ENCODE measurements around the gene STMN3.

Gene STMN3

GRCh38 chr20:63657937-63658748 is 4.9 kb upstream of the STMN3 start, which contains the start of gene RTEL1 (continued):
- TF ChIP-seq KLF9 (tag by site-specific recombination; IDR thresholded peaks at IDR 0.05; ENCODE audit: low read depth), result peak; percentile 73
- TF ChIP-seq BCL11A (tag by site-specific recombination; IDR thresholded peaks at IDR 0.05; ENCODE audit: low read depth), result peak; percentile 60; the same call in 1 of the 2 replicates
- TF ChIP-seq ZNF830 (tag by site-specific recombination; IDR thresholded peaks at IDR 0.05; ENCODE audit: low read depth), result no peak
- TF ChIP-seq, protein P1, sequence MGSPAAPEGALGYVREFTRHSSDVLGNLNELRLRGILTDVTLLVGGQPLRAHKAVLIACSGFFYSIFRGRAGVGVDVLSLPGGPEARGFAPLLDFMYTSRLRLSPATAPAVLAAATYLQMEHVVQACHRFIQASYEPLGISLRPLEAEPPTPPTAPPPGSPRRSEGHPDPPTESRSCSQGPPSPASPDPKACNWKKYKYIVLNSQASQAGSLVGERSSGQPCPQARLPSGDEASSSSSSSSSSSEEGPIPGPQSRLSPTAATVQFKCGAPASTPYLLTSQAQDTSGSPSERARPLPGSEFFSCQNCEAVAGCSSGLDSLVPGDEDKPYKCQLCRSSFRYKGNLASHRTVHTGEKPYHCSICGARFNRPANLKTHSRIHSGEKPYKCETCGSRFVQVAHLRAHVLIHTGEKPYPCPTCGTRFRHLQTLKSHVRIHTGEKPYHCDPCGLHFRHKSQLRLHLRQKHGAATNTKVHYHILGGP (tag by site-specific recombination; IDR thresholded peaks at IDR 0.05), result peak; percentile 25
- no peak for TF ChIP-seq ZNF202 (tag by site-specific recombination; IDR thresholded peaks at IDR 0.05; ENCODE audit: borderline replicate concordance)
- TF ChIP-seq, protein P2, sequence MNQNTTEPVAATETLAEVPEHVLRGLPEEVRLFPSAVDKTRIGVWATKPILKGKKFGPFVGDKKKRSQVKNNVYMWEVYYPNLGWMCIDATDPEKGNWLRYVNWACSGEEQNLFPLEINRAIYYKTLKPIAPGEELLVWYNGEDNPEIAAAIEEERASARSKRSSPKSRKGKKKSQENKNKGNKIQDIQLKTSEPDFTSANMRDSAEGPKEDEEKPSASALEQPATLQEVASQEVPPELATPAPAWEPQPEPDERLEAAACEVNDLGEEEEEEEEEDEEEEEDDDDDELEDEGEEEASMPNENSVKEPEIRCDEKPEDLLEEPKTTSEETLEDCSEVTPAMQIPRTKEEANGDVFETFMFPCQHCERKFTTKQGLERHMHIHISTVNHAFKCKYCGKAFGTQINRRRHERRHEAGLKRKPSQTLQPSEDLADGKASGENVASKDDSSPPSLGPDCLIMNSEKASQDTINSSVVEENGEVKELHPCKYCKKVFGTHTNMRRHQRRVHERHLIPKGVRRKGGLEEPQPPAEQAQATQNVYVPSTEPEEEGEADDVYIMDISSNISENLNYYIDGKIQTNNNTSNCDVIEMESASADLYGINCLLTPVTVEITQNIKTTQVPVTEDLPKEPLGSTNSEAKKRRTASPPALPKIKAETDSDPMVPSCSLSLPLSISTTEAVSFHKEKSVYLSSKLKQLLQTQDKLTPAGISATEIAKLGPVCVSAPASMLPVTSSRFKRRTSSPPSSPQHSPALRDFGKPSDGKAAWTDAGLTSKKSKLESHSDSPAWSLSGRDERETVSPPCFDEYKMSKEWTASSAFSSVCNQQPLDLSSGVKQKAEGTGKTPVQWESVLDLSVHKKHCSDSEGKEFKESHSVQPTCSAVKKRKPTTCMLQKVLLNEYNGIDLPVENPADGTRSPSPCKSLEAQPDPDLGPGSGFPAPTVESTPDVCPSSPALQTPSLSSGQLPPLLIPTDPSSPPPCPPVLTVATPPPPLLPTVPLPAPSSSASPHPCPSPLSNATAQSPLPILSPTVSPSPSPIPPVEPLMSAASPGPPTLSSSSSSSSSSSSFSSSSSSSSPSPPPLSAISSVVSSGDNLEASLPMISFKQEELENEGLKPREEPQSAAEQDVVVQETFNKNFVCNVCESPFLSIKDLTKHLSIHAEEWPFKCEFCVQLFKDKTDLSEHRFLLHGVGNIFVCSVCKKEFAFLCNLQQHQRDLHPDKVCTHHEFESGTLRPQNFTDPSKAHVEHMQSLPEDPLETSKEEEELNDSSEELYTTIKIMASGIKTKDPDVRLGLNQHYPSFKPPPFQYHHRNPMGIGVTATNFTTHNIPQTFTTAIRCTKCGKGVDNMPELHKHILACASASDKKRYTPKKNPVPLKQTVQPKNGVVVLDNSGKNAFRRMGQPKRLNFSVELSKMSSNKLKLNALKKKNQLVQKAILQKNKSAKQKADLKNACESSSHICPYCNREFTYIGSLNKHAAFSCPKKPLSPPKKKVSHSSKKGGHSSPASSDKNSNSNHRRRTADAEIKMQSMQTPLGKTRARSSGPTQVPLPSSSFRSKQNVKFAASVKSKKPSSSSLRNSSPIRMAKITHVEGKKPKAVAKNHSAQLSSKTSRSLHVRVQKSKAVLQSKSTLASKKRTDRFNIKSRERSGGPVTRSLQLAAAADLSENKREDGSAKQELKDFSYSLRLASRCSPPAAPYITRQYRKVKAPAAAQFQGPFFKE (tag by site-specific recombination; IDR thresholded peaks at IDR 0.05; ENCODE audit: borderline replicate concordance), result no peak
- TF ChIP-seq PRDM6 (tag by site-specific recombination; IDR thresholded peaks at IDR 0.05), result no peak
- TF ChIP-seq ZNF146 (tag by site-specific recombination; IDR thresholded peaks at IDR 0.05), result peak; percentile 50; the same call in 1 of the 2 replicates
- TF ChIP-seq ZNF623 (tag by site-specific recombination; IDR thresholded peaks at IDR 0.05), result peak; percentile 52
- TF ChIP-seq ZNF292 (tag by site-specific recombination; IDR thresholded peaks at IDR 0.05; ENCODE audit: borderline replicate concordance, low read depth), result no peak
- TF ChIP-seq WT1 (tag by site-specific recombination; IDR thresholded peaks at IDR 0.05), result peak; percentile 26; the same call in 1 of the 2 replicates
- TF ChIP-seq ZNF624 (tag by site-specific recombination; IDR thresholded peaks at IDR 0.05), result no peak
- no peak for TF ChIP-seq HIC1 (tag by site-specific recombination; IDR thresholded peaks at IDR 0.05)
- peak; percentile 99 for TF ChIP-seq ZNF335 (tag by site-specific recombination; conservative IDR thresholded peaks at IDR 0.05)
- TF ChIP-seq HOXC10 (CRISPR knock-in tag; IDR thresholded peaks at IDR 0.05), result no peak
- TF ChIP-seq ZNF175 (tag by site-specific recombination; IDR thresholded peaks at IDR 0.05), result no peak
- TF ChIP-seq ZNF18 (tag by site-specific recombination; IDR thresholded peaks at IDR 0.05), result peak; percentile 72
- TF ChIP-seq ZNF140 (tag by site-specific recombination; IDR thresholded peaks at IDR 0.05), result no peak
- no peak for TF ChIP-seq ZNF155 (tag by site-specific recombination; IDR thresholded peaks at IDR 0.05)
- TF ChIP-seq, protein P3, sequence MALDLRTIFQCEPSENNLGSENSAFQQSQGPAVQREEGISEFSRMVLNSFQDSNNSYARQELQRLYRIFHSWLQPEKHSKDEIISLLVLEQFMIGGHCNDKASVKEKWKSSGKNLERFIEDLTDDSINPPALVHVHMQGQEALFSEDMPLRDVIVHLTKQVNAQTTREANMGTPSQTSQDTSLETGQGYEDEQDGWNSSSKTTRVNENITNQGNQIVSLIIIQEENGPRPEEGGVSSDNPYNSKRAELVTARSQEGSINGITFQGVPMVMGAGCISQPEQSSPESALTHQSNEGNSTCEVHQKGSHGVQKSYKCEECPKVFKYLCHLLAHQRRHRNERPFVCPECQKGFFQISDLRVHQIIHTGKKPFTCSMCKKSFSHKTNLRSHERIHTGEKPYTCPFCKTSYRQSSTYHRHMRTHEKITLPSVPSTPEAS (tag by site-specific recombination; IDR thresholded peaks at IDR 0.05), result peak; percentile 74
- peak; percentile 75; the same call in 1 of the 2 replicates for TF ChIP-seq ZNF704 (tag by site-specific recombination; IDR thresholded peaks at IDR 0.05)
- TF ChIP-seq ZNF211 (tag by site-specific recombination; IDR thresholded peaks at IDR 0.05; ENCODE audit: low read depth), result no peak
- no peak for TF ChIP-seq ZNF555 (tag by site-specific recombination; conservative IDR thresholded peaks at IDR 0.05)

All from HEK293 (cell line).